ENCODE results near the gene ZNF516.

Gene ZNF516

GRCh38 chr18:76432274-76432755, 62.7 kb downstream of the ZNF516 start:
- H3K27ac ChIP-seq (ENCODE audit: low read depth, low read length): no peak overlapping the region
- no peaks in the 10 kb centered on the region for H3K9me3 ChIP-seq (ENCODE audit: low read length)
- H3K36me3 ChIP-seq (ENCODE audit: insufficient read depth, low read length): peaks cover 12% of the 10 kb centered on the region
- H3K27me3 ChIP-seq (ENCODE audit: control insufficient read depth in 1 of 2, insufficient read depth in 2 of 2, low read length in 2 of 2): no peaks in the 10 kb centered on the region
- no peak overlapping the region for H3K4me3 ChIP-seq (ENCODE audit: low read depth in 1 of 2, low read length in 2 of 2)
- H3K4me1 ChIP-seq (ENCODE audit: insufficient read depth, low read length): peaks cover 32% of the 10 kb centered on the region
- no peak overlapping the region for H3K9ac ChIP-seq (ENCODE audit: low read length)

- no peaks in the 10 kb centered on the region for H3K9me3 ChIP-seq (ENCODE audit: low read length)
- H3K4me1 ChIP-seq (ENCODE audit: insufficient read depth, low read length): peaks cover 29% of the 10 kb centered on the region
- no peaks in the 10 kb centered on the region for H3K27me3 ChIP-seq (ENCODE audit: control insufficient read depth in 1 of 2, insufficient read depth in 2 of 2, low read length in 2 of 2)
- H3K4me3 ChIP-seq (ENCODE audit: low read depth in 1 of 2, low read length in 2 of 2): no peak overlapping the region
- H3K27ac ChIP-seq (ENCODE audit: low read depth, low read length): no peak overlapping the region
- H3K36me3 ChIP-seq (ENCODE audit: insufficient read depth, low read length): peaks cover 12% of the 10 kb centered on the region
- no peak overlapping the region for H3K9ac ChIP-seq (ENCODE audit: low read length)
These were observed 63.4 kb downstream of the ZNF516 start for GRCh38 chr18:76431437-76432273.

- Histone ChIP-seq H3K27me3 (ENCODE audit: control insufficient read depth in 1 of 2, insufficient read depth in 2 of 2, low read length in 2 of 2) (no peaks in the 10 kb centered on the region), H3K27ac (ENCODE audit: low read depth, low read length) (no peak overlapping the region), H3K36me3 (ENCODE audit: insufficient read depth, low read length) (peaks cover 12% of the 10 kb centered on the region), H3K9me3 (ENCODE audit: low read length) (no peaks in the 10 kb centered on the region), H3K9ac (ENCODE audit: low read length) (no peak overlapping the region), H3K4me1 (ENCODE audit: insufficient read depth, low read length) (peaks cover 25% of the 10 kb centered on the region), H3K4me3 (ENCODE audit: low read depth in 1 of 2, low read length in 2 of 2) (no peak overlapping the region)
These were observed 64.4 kb downstream of the ZNF516 start for GRCh38 chr18:76430636-76431035.

DNA sequence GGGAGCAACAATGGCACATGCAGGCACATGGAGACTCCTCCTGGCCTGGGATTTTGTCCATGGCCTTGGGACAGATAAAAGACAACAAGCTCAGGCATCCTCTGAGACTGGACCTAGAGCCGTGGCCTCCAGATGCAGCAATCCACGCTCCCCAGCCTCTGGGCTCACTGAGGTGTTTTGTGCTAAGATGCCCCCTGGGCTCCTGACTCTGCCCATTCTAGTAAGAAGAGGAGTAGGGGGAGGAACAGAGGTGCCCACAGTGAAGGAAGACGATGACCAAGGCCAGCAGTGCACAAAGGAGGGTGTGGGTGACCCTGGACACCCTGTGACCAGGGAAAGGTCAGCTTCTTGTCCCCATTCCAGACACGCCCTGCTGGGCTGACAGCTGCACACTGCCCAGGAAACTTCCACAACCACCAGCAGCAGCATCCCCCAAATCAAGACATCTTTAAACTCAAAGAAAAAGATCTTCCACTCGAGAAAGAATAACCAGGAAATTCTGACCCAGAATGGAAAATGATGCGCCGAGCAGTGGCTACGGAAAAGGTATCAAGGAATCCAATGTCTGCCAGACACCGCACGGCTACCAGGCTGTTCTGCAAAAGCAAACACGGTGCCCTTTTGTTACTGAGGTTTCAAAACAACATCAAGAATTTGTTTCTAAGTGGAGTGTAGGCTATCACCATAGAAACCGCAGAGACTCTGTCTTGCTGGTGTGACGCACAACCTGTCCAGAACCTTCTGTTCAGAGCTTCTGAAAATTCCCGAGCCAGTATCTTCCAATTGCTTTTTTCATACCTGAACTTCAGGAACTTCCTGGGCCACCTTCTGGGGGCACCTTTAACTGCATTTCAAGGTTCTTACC, 65.5 kb downstream of the ZNF516 start:
- H3K4me3 ChIP-seq (ENCODE audit: low read depth in 1 of 2, low read length in 2 of 2): no peak overlapping the region
- peaks cover 12% of the 10 kb centered on the region for H3K36me3 ChIP-seq (ENCODE audit: insufficient read depth, low read length)
- no peaks in the 10 kb centered on the region for H3K9me3 ChIP-seq (ENCODE audit: low read length)
- H3K4me1 ChIP-seq (ENCODE audit: insufficient read depth, low read length): peaks cover 31% of the 10 kb centered on the region
- no peak overlapping the region for H3K27ac ChIP-seq (ENCODE audit: low read depth, low read length)
- H3K9ac ChIP-seq (ENCODE audit: low read length): no peak overlapping the region
- H3K27me3 ChIP-seq (ENCODE audit: control insufficient read depth in 1 of 2, insufficient read depth in 2 of 2, low read length in 2 of 2): no peaks in the 10 kb centered on the region

DNA sequence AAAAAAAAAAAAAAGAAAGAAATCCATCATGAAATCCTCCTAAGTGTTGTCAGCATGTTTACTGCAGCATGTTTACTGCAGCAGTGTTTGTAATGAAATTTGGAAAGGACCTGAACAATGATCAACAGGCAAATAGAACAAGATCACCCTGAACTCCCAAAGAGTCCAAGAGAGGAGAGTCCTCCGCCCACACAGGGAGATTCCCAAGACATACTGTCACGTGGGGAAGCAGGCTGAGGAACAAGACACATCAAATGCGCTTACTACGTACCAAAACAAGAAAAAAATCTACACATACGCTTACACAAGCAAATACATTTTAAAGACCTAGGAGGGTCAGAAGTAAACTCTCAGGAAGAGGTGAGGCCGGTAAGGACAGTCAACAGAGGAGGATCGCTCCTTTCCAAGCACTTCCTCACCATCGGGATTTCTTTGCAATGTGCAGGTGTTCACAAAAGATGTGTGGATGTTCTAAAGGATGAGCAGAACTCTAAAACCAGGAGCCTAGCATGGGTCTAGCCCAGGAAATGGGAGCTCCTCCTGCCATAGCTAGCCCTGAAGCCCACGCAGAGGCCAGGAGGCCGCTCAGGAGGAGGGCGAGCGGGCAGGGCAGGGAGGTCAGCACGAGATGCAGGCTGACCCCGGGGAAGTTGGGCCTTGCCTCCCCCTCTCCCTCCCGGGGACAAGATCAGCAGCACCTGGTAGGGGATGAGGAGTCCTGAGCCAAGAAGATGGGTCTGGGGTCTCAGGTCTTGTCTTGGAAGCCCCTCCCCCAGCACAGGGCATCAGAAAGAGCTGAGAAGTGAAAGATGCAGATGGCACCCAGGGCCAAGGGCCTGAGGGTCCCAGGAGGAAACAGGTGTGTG, 66.4 kb downstream of the ZNF516 start:
- no peak overlapping the region for H3K9ac ChIP-seq (ENCODE audit: low read length)
- H3K4me1 ChIP-seq (ENCODE audit: insufficient read depth, low read length): peaks cover 31% of the 10 kb centered on the region
- H3K9me3 ChIP-seq (ENCODE audit: low read length): no peaks in the 10 kb centered on the region
- no peak overlapping the region for H3K4me3 ChIP-seq (ENCODE audit: low read depth in 1 of 2, low read length in 2 of 2)
- no peak overlapping the region for H3K27ac ChIP-seq (ENCODE audit: low read depth, low read length)
- no peaks in the 10 kb centered on the region for H3K27me3 ChIP-seq (ENCODE audit: control insufficient read depth in 1 of 2, insufficient read depth in 2 of 2, low read length in 2 of 2)
- H3K36me3 ChIP-seq (ENCODE audit: insufficient read depth, low read length): peaks cover 11% of the 10 kb centered on the region

- peaks cover 31% of the 10 kb centered on the region for H3K4me1 ChIP-seq (ENCODE audit: insufficient read depth, low read length)
- H3K4me3 ChIP-seq (ENCODE audit: low read depth in 1 of 2, low read length in 2 of 2): no peak overlapping the region
- no peak overlapping the region for H3K9ac ChIP-seq (ENCODE audit: low read length)
- H3K27me3 ChIP-seq (ENCODE audit: control insufficient read depth in 1 of 2, insufficient read depth in 2 of 2, low read length in 2 of 2): no peaks in the 10 kb centered on the region
- H3K9me3 ChIP-seq (ENCODE audit: low read length): no peaks in the 10 kb centered on the region
- no peaks in the 10 kb centered on the region for H3K36me3 ChIP-seq (ENCODE audit: insufficient read depth, low read length)
- H3K27ac ChIP-seq (ENCODE audit: low read depth, low read length): no peak overlapping the region
These were observed 68.2 kb downstream of the ZNF516 start for GRCh38 chr18:76426737-76427305.

DNA sequence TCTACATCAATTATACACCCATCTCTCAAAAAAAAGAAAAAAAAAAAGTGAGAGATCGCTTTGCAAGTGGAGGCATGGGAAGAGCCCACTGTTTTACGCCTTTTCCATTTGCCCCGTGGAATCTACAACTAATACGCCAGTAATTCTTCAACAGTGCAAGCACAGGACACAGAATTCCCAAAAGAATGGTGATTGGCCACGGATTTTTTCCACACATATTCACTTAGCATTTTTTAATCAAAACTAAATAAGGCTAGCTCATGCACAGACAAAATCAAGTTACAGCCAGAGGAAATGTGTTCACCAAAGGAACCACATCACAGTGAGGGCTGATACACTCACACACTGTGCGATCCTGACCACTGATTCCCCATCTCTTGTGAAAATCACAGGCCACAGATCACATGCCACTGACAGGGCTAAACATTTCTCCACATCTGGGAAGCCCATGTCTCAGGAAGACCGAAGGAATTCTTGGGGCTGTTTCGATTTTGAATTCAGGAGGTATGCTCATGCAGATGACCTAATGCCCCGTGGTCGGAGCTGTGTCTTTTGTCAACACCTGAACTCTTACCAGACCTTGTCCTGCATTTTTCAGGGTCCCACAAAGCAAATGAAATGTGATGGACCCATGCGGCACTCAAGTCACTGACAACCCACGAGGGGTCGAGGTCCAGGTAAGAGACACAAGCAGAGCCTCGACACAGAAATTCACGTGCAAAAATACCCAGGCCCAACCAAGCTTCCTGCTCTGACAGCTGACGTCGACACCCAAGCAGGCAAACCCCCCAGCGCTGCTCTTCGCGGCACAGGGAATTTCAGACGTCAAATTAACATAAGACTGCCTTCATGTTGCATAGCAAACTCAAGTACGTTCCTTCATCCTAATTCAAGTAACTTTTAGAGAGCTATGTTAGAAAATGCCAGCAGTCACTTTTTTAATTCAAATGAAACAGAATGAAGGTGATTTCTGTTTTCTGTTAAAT, 69.6 kb downstream of the ZNF516 start:
- Histone ChIP-seq H3K4me3 (ENCODE audit: low read depth in 1 of 2, low read length in 2 of 2) (no peak overlapping the region), H3K9ac (ENCODE audit: low read length) (no peak overlapping the region), H3K36me3 (ENCODE audit: insufficient read depth, low read length) (no peaks in the 10 kb centered on the region), H3K9me3 (ENCODE audit: low read length) (no peaks in the 10 kb centered on the region), H3K4me1 (ENCODE audit: insufficient read depth, low read length) (peaks cover 22% of the 10 kb centered on the region), H3K27me3 (ENCODE audit: control insufficient read depth in 1 of 2, insufficient read depth in 2 of 2, low read length in 2 of 2) (no peaks in the 10 kb centered on the region), H3K27ac (ENCODE audit: low read depth, low read length) (no peak overlapping the region)

GRCh38 chr18:76422838-76423237, 72.2 kb downstream of the ZNF516 start:
- H3K9ac ChIP-seq (ENCODE audit: low read length): no peak overlapping the region
- no peak overlapping the region for H3K27ac ChIP-seq (ENCODE audit: low read depth, low read length)
- no peaks in the 10 kb centered on the region for H3K36me3 ChIP-seq (ENCODE audit: insufficient read depth, low read length)
- no peaks in the 10 kb centered on the region for H3K27me3 ChIP-seq (ENCODE audit: control insufficient read depth in 1 of 2, insufficient read depth in 2 of 2, low read length in 2 of 2)
- H3K4me1 ChIP-seq (ENCODE audit: insufficient read depth, low read length): peaks cover 13% of the 10 kb centered on the region
- no peaks in the 10 kb centered on the region for H3K9me3 ChIP-seq (ENCODE audit: low read length)
- H3K4me3 ChIP-seq (ENCODE audit: low read depth in 1 of 2, low read length in 2 of 2): no peak overlapping the region

GRCh38 chr18:76422121-76422520, 72.9 kb downstream of the ZNF516 start:
- Histone ChIP-seq H3K27me3 (ENCODE audit: control insufficient read depth in 1 of 2, insufficient read depth in 2 of 2, low read length in 2 of 2) (no peaks in the 10 kb centered on the region), H3K9ac (ENCODE audit: low read length) (no peak overlapping the region), H3K4me1 (ENCODE audit: insufficient read depth, low read length) (peaks cover 13% of the 10 kb centered on the region), H3K27ac (ENCODE audit: low read depth, low read length) (no peak overlapping the region), H3K9me3 (ENCODE audit: low read length) (no peaks in the 10 kb centered on the region), H3K36me3 (ENCODE audit: insufficient read depth, low read length) (no peaks in the 10 kb centered on the region), H3K4me3 (ENCODE audit: low read depth in 1 of 2, low read length in 2 of 2) (no peak overlapping the region)

DNA sequence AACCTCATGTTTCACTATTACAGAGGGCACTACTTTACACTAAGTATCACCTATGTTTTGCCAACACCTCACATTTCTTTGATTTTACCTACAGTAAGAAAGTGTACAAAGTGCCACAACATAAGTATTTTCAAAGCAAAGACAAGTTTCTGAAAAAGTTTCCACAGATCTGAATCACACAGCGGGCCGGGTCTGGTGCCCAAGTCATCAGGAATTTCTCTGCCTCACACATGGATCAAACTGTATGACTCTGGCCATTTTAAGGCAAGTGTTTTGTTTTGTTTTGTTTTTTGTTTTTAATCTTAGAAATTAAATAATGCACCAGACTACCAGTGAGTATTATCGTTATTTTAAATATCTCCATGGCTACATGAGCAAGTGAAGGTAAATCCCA, 73.4 kb downstream of the ZNF516 start:
- Histone ChIP-seq H3K27ac (ENCODE audit: low read depth, low read length) (no peak overlapping the region), H3K4me1 (ENCODE audit: insufficient read depth, low read length) (peaks cover 14% of the 10 kb centered on the region), H3K9me3 (ENCODE audit: low read length) (no peaks in the 10 kb centered on the region), H3K36me3 (ENCODE audit: insufficient read depth, low read length) (no peaks in the 10 kb centered on the region), H3K27me3 (ENCODE audit: control insufficient read depth in 1 of 2, insufficient read depth in 2 of 2, low read length in 2 of 2) (no peaks in the 10 kb centered on the region), H3K9ac (ENCODE audit: low read length) (no peak overlapping the region), H3K4me3 (ENCODE audit: low read depth in 1 of 2, low read length in 2 of 2) (no peak overlapping the region)
